Upper lobe of left lung (tissue), 6 donors: Measurements from ENCODE around the gene NUDT6. TPM values are rescaled to one million over a fixed set of nuclear protein-coding genes. Genes with fewer than 3 reads are reported as not detected.

Experiments
- ATAC-seq, 2 donors: fragments of 200-7000 bp; cut with Tn5 transposase; one replicate each; pipeline ENCODE4 v1.9.1; 2022; ENCODE audit warnings: mild to moderate bottlenecking in 2 of 2, moderate library complexity in 2 of 2; ENCODE audit not compliant: low FRiP score in 2 of 2
- DNase-seq, 2 donors: peaks; one replicate each; pipeline ENCODE4 v3.0.0-alpha.2; 2019 to 2020
- H3K27ac ChIP-seq, 4 donors: fragments of 200-600 bp; sonication (generic); one replicate each; pipeline ENCODE4 v1.5.1; 2016 to 2019
- H3K27me3 ChIP-seq, 4 donors: fragments of 200-600 bp; sonication (generic); one replicate each; pipeline ENCODE4 v1.5.1; 2017 to 2019
- H3K36me3 ChIP-seq, 4 donors: fragments of 200-600 bp; sonication (generic); one replicate each; pipeline ENCODE4 v1.5.1; 2016 to 2019
- H3K4me1 ChIP-seq, 4 donors: fragments of 200-600 bp; sonication (generic); one replicate each; pipeline ENCODE4 v1.5.1; 2018 to 2019
- H3K4me3 ChIP-seq, 4 donors: fragments of 200-600 bp; sonication (generic); one replicate each; pipeline ENCODE4 v1.5.1; 2017 to 2019; ENCODE audit warnings: mild to moderate bottlenecking in 2 of 4, moderate library complexity in 1 of 4
- H3K9me3 ChIP-seq, 4 donors: fragments of 200-600 bp; sonication (generic); one replicate each; pipeline ENCODE4 v1.5.1; 2018 to 2019
- EP300 ChIP-seq, 4 donors: sonication (generic); formaldehyde crosslinking; IDR thresholded peaks; one replicate each; pipeline ENCODE4 v1.5.1; 2017; ENCODE audit warnings: antibody characterized with exemption in 4 of 4, control low read depth in 2 of 4
- POLR2A ChIP-seq, 4 donors: fragments of 450-650 bp; IDR thresholded peaks; one replicate each; pipeline ENCODE4 v1.5.1; 2016 to 2017; ENCODE audit warnings: antibody characterized with exemption in 4 of 4, mild to moderate bottlenecking in 2 of 4
- POLR2AphosphoS5 ChIP-seq, 2 donors: sonication (generic); formaldehyde crosslinking; IDR thresholded peaks; one replicate each; pipeline ENCODE4 v1.5.1; 2017; ENCODE audit warnings: antibody characterized with exemption in 2 of 2
- WGBS, 2 donors: methylation state at CpG; one replicate each; pipeline ENCODE4 v1.1.5; 2017 to 2018; 5-methylcytosine and 5-hydroxymethylcytosine counted together
- total RNA-seq, 6 donors: library from RNA; depleted of rRNA in 4 of 6; stranded (reverse); fragments of >200 nt in 4 of 6; gene quantifications; one replicate each; pipeline versions ENCODE4 v1.1.0 to v1.2.1, GENCODE V29; 2016 to 2021
- TF ChIP-seq, protein P1 (sequence below), 6 experiments: fragments of 450-650 bp in 4 of 6; fragments of 200-600 bp in 2 of 6; sonication (generic) in 2 of 6; IDR thresholded peaks; one replicate each; pipeline ENCODE4 v1.5.1; 2016 to 2019; ENCODE audit warnings: antibody characterized with exemption in 6 of 6
- donor health status: DM: no; HTN: no; CAD: no; lungs with moderate emphysema.
- donor health status: DM: no; HTN: yes; CAD: no; lungs with severe emphysema.

NUDT6 gene
- total RNA-seq, 6 donors from 2014 or later, result 3.1 to 10.3 (median 6.3) TPM

DNA sequence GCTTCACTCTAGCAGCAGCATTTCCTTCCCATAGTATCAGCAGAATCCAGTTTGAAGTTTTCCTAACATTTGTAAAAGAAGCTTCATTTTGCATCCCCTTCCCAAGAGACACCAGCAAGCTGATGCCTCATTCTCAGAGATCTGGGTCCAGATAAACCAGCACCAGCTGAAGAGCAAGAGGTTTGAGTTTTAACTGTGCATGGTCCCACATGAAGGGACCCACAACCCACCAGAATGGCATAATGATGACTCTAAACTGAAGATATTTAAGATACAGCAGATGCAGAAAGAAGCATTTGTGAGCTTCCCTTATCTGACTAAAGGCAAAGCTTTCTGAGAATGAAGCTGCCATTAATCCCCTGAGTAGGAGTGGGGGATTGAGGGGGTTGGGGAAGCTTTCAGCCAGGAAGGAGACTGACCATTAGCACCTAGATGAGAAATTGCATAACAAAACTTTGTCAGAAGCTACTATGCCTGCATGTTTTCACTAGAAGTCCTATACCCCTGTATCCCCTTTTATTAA is 18.6 kb downstream of the NUDT6 start:
- TF ChIP-seq, protein P1, sequence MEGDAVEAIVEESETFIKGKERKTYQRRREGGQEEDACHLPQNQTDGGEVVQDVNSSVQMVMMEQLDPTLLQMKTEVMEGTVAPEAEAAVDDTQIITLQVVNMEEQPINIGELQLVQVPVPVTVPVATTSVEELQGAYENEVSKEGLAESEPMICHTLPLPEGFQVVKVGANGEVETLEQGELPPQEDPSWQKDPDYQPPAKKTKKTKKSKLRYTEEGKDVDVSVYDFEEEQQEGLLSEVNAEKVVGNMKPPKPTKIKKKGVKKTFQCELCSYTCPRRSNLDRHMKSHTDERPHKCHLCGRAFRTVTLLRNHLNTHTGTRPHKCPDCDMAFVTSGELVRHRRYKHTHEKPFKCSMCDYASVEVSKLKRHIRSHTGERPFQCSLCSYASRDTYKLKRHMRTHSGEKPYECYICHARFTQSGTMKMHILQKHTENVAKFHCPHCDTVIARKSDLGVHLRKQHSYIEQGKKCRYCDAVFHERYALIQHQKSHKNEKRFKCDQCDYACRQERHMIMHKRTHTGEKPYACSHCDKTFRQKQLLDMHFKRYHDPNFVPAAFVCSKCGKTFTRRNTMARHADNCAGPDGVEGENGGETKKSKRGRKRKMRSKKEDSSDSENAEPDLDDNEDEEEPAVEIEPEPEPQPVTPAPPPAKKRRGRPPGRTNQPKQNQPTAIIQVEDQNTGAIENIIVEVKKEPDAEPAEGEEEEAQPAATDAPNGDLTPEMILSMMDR (IDR thresholded peaks at IDR 0.05), result no peak
- TF ChIP-seq EP300 (IDR thresholded peaks at IDR 0.05), result no peak
- TF ChIP-seq POLR2AphosphoS5 (IDR thresholded peaks at IDR 0.05), result no peak
- TF ChIP-seq POLR2A (IDR thresholded peaks at IDR 0.05), result no peak
- Histone ChIP-seq H3K4me1 (no peaks in the 10 kb centered on the region), H3K27me3 (no peaks in the 10 kb centered on the region), H3K4me3 (no peak overlapping the region), H3K27ac (no peak overlapping the region), H3K36me3 (no peaks in the 10 kb centered on the region), H3K9me3 (no peaks in the 10 kb centered on the region)
- DNase-seq (no peak), ATAC-seq (no peak)

DNA sequence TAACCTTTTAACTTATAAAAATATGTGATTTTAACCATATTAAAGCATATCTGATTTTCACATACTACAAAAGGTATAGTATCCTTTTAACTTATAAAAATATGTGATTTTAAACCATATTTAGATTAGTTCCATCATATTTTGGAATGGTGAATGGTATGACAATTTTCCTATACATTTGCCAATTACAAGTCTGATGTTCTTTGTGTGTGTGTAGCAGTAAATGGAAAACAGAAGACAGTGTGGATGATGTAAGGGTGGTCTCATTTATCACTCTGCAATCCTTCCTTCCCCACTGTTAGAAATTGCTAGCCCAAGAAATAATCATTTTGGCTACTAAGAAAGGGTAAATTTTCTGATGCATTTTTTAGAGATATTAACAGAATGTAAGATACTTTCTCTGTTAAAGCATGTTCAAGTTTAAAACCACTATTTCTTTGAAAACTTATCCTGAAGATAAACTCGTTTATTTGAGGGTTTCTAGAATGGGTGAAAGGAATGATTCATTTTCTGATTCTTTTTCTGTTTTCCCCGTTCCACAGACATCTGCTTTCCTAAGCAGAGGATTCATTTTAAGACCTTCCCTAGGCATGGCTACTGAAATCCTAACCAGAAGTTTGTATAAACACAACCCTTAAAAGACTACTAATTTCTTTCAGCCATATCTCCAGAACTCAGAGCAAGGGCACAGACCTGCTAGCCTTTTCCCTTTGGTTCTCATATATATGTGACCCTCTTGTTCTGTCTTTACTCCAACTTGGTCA is 21.0 kb downstream of the NUDT6 start:
- Histone ChIP-seq H3K9me3 (no peaks in the 10 kb centered on the region), H3K4me1 (no peaks in the 10 kb centered on the region), H3K27ac (no peak overlapping the region), H3K4me3 (no peak overlapping the region), H3K27me3 (no peaks in the 10 kb centered on the region), H3K36me3 (no peaks in the 10 kb centered on the region)
- DNase-seq (no peak), ATAC-seq (no peak)
- WGBS, 2 donors, result 78 to 82% methylated on average over 2 of the region's 2 CpGs
- no peak for TF ChIP-seq POLR2AphosphoS5 (IDR thresholded peaks at IDR 0.05)

DNA sequence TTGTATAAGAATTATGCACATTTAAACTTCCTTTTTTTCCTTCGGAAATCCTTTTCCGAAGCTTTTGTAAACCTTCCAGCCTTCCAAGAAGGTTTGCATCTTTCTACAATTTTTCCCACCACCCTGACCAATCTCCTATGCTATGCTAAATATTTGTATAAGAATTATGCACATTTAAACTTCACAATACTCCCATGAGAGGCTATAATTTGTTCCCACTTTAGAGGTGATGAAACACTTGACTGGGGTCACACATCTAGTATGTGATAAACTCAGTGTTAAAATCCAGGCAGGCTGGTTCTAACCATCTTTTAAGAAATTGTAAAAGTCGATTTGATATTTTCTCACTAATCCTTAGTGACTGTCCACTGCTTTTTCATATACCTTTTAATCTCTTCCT is 22.1 kb downstream of the NUDT6 start:
- no peak overlapping the region for H3K4me3 ChIP-seq
- H3K9me3 ChIP-seq, result no peaks in the 10 kb centered on the region
- TF ChIP-seq, protein P1 (IDR thresholded peaks at IDR 0.05), result no peak
- TF ChIP-seq EP300 (IDR thresholded peaks at IDR 0.05), result no peak
- no peak for TF ChIP-seq POLR2A (IDR thresholded peaks at IDR 0.05)
- TF ChIP-seq POLR2AphosphoS5 (IDR thresholded peaks at IDR 0.05), result no peak

DNA sequence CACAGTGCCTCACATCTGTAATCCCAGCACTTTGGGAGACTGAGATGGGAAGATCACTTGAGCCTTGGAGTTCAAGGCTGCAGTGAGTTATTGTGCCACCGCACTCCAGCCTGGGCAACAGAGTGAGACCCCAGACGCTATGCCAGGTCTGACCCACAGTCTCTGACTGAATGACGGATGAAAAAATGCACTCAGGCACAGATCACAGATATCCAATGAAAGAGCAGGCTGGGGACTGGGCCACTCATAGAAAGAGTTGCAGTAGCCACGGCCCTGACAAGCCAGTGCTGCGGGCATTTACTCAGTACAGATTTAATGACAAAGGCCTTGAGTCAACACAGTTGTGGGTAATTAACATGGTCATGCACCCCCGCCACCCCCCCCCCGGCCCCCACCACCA is 22.7 kb downstream of the NUDT6 start:
- TF ChIP-seq, protein P1 (IDR thresholded peaks at IDR 0.05), result no peak
- no peak for TF ChIP-seq EP300 (IDR thresholded peaks at IDR 0.05)
- 93 to 100% methylated on average over 1 to 7 of the region's 7 CpGs for WGBS, 2 donors
- ATAC-seq, result no peak
- H3K27me3 ChIP-seq, result no peaks in the 10 kb centered on the region
- no peaks in the 10 kb centered on the region for H3K9me3 ChIP-seq
- no peak overlapping the region for H3K27ac ChIP-seq
- no peaks in the 10 kb centered on the region for H3K4me1 ChIP-seq
- no peaks in the 10 kb centered on the region for H3K36me3 ChIP-seq
- H3K4me3 ChIP-seq, result no peak overlapping the region
- no peak for DNase-seq

More for the DNA sequence above, 22.1 kb downstream of the NUDT6 start:
- 78 to 89% methylated on average over 3 of the region's 3 CpGs for WGBS, 2 donors
- Histone ChIP-seq H3K27me3 (no peaks in the 10 kb centered on the region), H3K4me1 (no peaks in the 10 kb centered on the region), H3K27ac (no peak overlapping the region), H3K36me3 (no peaks in the 10 kb centered on the region)
- ATAC-seq (no peak), DNase-seq (no peak)

DNA sequence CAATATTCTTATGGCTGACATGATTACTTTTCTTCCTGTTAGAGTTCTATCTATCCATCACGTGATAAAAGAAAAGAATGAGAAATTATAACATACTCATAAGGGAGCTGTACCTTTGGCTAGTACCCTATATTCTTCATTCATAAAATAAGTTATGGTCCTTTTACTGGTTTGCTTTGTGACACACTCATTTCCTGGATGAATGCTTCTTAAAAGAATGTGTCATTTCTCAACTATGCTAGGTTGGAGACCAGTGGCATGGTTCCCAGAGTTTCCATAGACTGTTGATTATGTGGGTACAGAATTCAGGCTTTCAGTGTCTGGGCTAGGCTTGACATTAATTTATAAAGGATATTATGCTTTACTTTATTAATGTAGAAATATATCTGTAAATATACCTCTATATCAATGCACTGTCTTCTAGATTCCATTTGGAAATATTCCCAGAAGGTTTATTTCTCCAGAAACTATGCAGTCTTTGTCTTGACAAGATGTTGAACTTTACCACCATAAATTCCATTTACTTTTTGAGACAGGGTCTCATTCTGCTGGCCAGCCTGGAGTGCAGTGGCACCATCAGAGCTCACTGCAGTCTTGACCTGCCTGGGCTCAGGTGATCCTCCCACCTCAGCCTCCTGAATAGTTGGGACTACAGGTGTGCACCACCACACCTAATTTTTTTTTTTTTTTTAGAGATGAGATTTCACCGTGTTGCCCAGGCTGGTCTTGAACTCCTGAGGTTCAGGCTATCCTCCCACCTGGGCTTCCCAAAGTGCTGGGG is 23.8 kb downstream of the NUDT6 start:
- no peaks in the 10 kb centered on the region for H3K4me1 ChIP-seq
- H3K36me3 ChIP-seq, result no peaks in the 10 kb centered on the region
- no peaks in the 10 kb centered on the region for H3K27me3 ChIP-seq
- H3K9me3 ChIP-seq, result no peaks in the 10 kb centered on the region
- no peak overlapping the region for H3K27ac ChIP-seq
- no peak overlapping the region for H3K4me3 ChIP-seq
- no peak for TF ChIP-seq EP300 (IDR thresholded peaks at IDR 0.05)
- no peak for TF ChIP-seq POLR2AphosphoS5 (IDR thresholded peaks at IDR 0.05)
- WGBS, 2 donors, result 88 to 94% methylated on average over 2 of the region's 2 CpGs
- DNase-seq, result no peak
- peak in 1 of 2 donors; percentile 64 for ATAC-seq
